ENCODE measurements around the gene RAD23A.

RAD23A gene

DNA sequence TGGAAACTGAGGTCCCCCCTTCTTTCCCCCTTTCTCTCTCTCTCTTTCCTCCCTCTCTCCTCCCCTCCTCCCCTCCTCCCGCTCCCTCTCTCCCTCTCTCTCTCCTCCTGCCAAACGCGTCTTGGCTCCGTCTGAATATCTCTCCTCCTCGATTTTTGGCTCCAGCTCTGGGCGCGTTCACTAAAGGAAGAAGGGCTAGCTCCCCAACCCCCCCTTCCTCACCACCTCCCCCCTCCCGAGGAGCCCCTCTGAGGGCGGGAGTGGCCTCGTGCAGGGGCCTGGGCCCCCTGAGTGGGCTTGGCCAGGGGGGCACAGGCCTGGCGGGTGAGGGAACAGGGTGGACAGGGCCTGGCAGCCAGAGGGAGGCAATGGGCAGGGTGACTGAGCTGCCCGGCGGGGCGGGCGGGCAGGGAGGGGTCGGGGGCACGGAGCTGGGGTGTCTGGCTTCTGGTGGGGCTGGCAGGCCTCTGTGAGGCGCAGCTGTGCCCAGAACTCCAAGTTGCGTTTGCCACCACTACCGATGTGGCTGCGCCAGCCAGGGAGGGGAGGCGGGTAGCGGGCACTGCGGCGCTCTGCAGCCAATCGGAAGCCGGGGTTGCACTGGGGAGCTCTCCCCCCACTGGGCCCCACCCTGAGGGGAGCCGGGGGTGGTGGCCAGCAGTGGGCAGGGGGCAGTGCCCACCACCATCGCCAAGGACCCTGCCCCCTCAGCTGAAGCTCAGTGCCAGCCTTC is 56.7 kb downstream of the RAD23A start:
- peak overlapping the region; percentile 38 for H3K18ac ChIP-seq (ENCODE audit: low read length)
- no peak overlapping the region for H3K9ac ChIP-seq (ENCODE audit: low read depth, low read length, poor library complexity)
- H2BK15ac ChIP-seq (ENCODE audit: low read length) = no peak overlapping the region
- peak overlapping the region; percentile 70 for H2AK5ac ChIP-seq (ENCODE audit: low read depth, low read length)
- no peak for DNase-seq (ENCODE audit: low spot score)
- peak overlapping the region; percentile 11 for H3K4me2 ChIP-seq (ENCODE audit: insufficient read depth, low read length, poor library complexity, severe bottlenecking)
- H2BK120ac ChIP-seq (ENCODE audit: low read depth, low read length) = no peak overlapping the region
- H3K27me3 ChIP-seq (ENCODE audit: control insufficient read depth in 3 of 3, insufficient read depth in 3 of 3, low read depth in 1 of 3, low read length in 3 of 3) = peaks cover 7 to 98% (median 72%) of the 10 kb centered on the region in 3 experiments
- peaks cover 0 to 4% of the 10 kb centered on the region in 2 donors for H3K9me3 ChIP-seq (replicated peaks in 1 of 2; ENCODE audit: control insufficient read depth in 2 of 2, insufficient read depth in 1 of 2, low read depth in 1 of 2, low read length in 2 of 2)
- H3K4me1 ChIP-seq (ENCODE audit: control insufficient read depth in 2 of 2, insufficient read depth in 1 of 2, low read depth in 1 of 2, low read length in 2 of 2) = no peaks in the 10 kb centered on the region
- H3K4me3 ChIP-seq (ENCODE audit: low read length in 2 of 2) = no peak overlapping the region
- H3K14ac ChIP-seq (ENCODE audit: low read length) = peak overlapping the region; percentile 56
- no peak overlapping the region for H3K4ac ChIP-seq (ENCODE audit: low read length)
- no peak overlapping the region for H4K91ac ChIP-seq (ENCODE audit: low read depth, low read length, poor library complexity)
- no peak overlapping the region for H4K8ac ChIP-seq (ENCODE audit: low read depth, low read length)
- H3K27ac ChIP-seq (replicated peaks; ENCODE audit: low read length) = no peak overlapping the region
- H2BK5ac ChIP-seq (ENCODE audit: low read length) = no peak overlapping the region
- no CpG with 5 or more reads among the region's 29 CpGs for WGBS, 2 donors (ENCODE audit: extremely low coverage in 2 of 2, insufficient read length in 2 of 2, insufficient replicate concordance in 1 of 2)
- peaks cover 3% of the 10 kb centered on the region for H3K79me1 ChIP-seq (ENCODE audit: low read depth, low read length)
- H3K36me3 ChIP-seq (replicated peaks in 1 of 2; ENCODE audit: control insufficient read depth in 2 of 2, insufficient read depth in 2 of 2, low read length in 2 of 2) = no peaks in the 10 kb centered on the region
- no peak overlapping the region for H3K23ac ChIP-seq (ENCODE audit: low read depth, low read length, poor library complexity)
- no peak overlapping the region for H2AFZ ChIP-seq (ENCODE audit: low read length)
- H2BK12ac ChIP-seq (ENCODE audit: low read length) = peak overlapping the region; percentile 22

DNA sequence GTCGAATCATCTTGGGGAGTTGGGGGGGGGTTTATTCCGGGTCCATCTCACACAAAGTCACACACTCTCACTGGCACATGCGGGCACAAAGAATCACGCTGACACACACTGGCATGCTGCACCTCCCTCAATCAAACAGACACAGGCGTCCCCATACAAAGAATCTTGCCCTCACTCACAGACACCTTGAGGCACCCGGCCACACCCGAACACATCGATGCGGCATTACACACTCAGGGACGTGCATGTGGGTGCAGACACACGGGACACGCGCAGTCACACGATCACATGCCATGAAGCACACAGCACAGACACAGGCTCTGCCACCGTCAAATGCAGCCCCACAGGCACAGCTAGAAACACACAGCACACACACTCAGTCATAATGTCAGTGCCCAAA is 57.4 kb downstream of the RAD23A start:
- Histone ChIP-seq H3K4ac (ENCODE audit: low read length) (no peak overlapping the region), H4K91ac (ENCODE audit: low read depth, low read length, poor library complexity) (no peak overlapping the region), H3K27me3 (ENCODE audit: control insufficient read depth in 3 of 3, insufficient read depth in 3 of 3, low read depth in 1 of 3, low read length in 3 of 3) (peaks cover 6 to 98% (median 71%) of the 10 kb centered on the region in 3 experiments)

More for the DNA sequence above, 57.4 kb downstream of the RAD23A start:
- no CpG with 5 or more reads among the region's 15 CpGs for WGBS, 2 donors (ENCODE audit: extremely low coverage in 2 of 2, insufficient read length in 2 of 2, insufficient replicate concordance in 1 of 2)
- Histone ChIP-seq H3K9ac (ENCODE audit: low read depth, low read length, poor library complexity) (peak overlapping the region; percentile 66), H2BK12ac (ENCODE audit: low read length) (peak overlapping the region; percentile 78), H3K23ac (ENCODE audit: low read depth, low read length, poor library complexity) (peak overlapping the region; percentile 75), H4K8ac (ENCODE audit: low read depth, low read length) (no peak overlapping the region), H2BK120ac (ENCODE audit: low read depth, low read length) (no peak overlapping the region), H2AK5ac (ENCODE audit: low read depth, low read length) (no peak overlapping the region), H2BK15ac (ENCODE audit: low read length) (no peak overlapping the region), H3K36me3 (replicated peaks in 1 of 2; ENCODE audit: control insufficient read depth in 2 of 2, insufficient read depth in 2 of 2, low read length in 2 of 2) (no peaks in the 10 kb centered on the region), H2AFZ (ENCODE audit: low read length) (no peak overlapping the region), H3K14ac (ENCODE audit: low read length) (peak overlapping the region; percentile 95), H3K18ac (ENCODE audit: low read length) (no peak overlapping the region), H3K4me1 (ENCODE audit: control insufficient read depth in 2 of 2, insufficient read depth in 1 of 2, low read depth in 1 of 2, low read length in 2 of 2) (no peaks in the 10 kb centered on the region), H3K27ac (replicated peaks; ENCODE audit: low read length) (no peak overlapping the region), H3K9me3 (replicated peaks in 1 of 2; ENCODE audit: control insufficient read depth in 2 of 2, insufficient read depth in 1 of 2, low read depth in 1 of 2, low read length in 2 of 2) (peaks cover 0 to 4% of the 10 kb centered on the region in 2 donors), H2BK5ac (ENCODE audit: low read length) (no peak overlapping the region), H3K79me1 (ENCODE audit: low read depth, low read length) (peaks cover 3% of the 10 kb centered on the region), H3K4me3 (ENCODE audit: low read length in 2 of 2) (peak overlapping the region in 1 of 2 donors; percentile 65), H3K4me2 (ENCODE audit: insufficient read depth, low read length, poor library complexity, severe bottlenecking) (no peak overlapping the region)
- DNase-seq (ENCODE audit: low spot score) = no peak

Small RNA genes lying within 50 kb of the gene (small RNA-seq; reads per million reads assigned to genes)
- 3.9 reads per million, percentile 6 among the genes with 10 or more reads in this experiment for gene MIR5695 (ENCODE audit: insufficient read depth)
- 9.9 reads per million, percentile 56 among the genes with 10 or more reads in this experiment for gene MIR6515 (ENCODE audit: insufficient read depth)

Measured in neuronal stem cell (in vitro differentiated cells).